Neutrophil (primary cell): ENCODE measurements around the gene ST7.

Source experiments
- H3K27ac ChIP-seq: fragments of 200-600 bp; sonication (generic); 2 replicates; pipeline ENCODE4 v1.5.1; 2016; ENCODE audit warnings: mild to moderate bottlenecking, moderate library complexity
- H3K27me3 ChIP-seq: fragments of 200-600 bp; sonication (generic); 2 replicates; pipeline ENCODE4 v1.6.0; 2016; ENCODE audit warnings: mild to moderate bottlenecking
- H3K36me3 ChIP-seq: fragments of 200-600 bp; sonication (generic); 2 replicates; pipeline ENCODE4 v1.5.1; 2017
- H3K4me1 ChIP-seq, 2 experiments: fragments of 200-600 bp in 1 of 2; sonication (generic) in 1 of 2; 1 replicate in 1 of 2; 2 replicates in 1 of 2; pipeline versions ENCODE4 v1.5.1 to v1.6.1; 2013 to 2016; ENCODE audit warnings: low read depth in 1 of 2, low read length in 1 of 2, mild to moderate bottlenecking in 1 of 2, moderate library complexity in 1 of 2; ENCODE audit not compliant: control insufficient read depth in 1 of 2, insufficient read depth in 1 of 2
- H3K4me3 ChIP-seq, 2 experiments: fragments of 200-600 bp in 1 of 2; sonication (generic) in 1 of 2; 1 replicate in 1 of 2; 2 replicates in 1 of 2; pipeline ENCODE4 v1.5.1; 2013 to 2016; ENCODE audit warnings: low read depth in 1 of 2, low read length in 1 of 2, mild to moderate bottlenecking in 1 of 2, moderate library complexity in 1 of 2
- H3K9me3 ChIP-seq: fragments of 200-600 bp; sonication (generic); 2 replicates; pipeline ENCODE4 v1.5.1; 2016
- CTCF ChIP-seq: fragments of 200-600 bp; sonication (generic); IDR thresholded peaks from 2 replicates; pipeline ENCODE4 v1.5.1; 2016; ENCODE audit warnings: antibody characterized with exemption

The ST7 gene

GRCh38 chr7:117179701-117180100 is 226.4 kb downstream of the ST7 start:
- Histone ChIP-seq H3K4me3 (no peak overlapping the region), H3K27ac (no peak overlapping the region), H3K4me1 (no peaks in the 10 kb centered on the region), H3K9me3 (no peaks in the 10 kb centered on the region), H3K27me3 (no peaks in the 10 kb centered on the region), H3K36me3 (no peaks in the 10 kb centered on the region)
- no peak for TF ChIP-seq CTCF

DNA sequence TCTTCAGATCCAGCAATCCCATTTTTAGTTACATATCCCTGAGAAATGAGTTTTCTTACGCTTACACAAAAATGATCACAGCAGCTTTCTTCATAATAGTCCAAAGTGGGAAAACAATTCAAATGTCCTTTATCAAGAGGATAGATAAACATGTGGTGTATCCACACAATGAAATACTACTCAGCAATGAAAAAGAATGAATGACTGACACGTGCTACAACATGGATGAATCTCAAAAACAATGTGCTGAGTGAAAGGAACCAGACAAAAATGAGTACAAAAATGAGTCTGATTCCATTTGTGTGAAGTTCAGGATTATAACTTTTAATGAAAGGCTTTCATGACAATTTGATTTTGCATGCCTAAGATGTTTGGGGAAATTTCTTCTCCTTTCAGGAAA is 230.4 kb downstream of the ST7 start:
- Histone ChIP-seq H3K4me3 (no peak overlapping the region), H3K4me1 (no peaks in the 10 kb centered on the region), H3K36me3 (no peaks in the 10 kb centered on the region), H3K27me3 (no peaks in the 10 kb centered on the region), H3K9me3 (no peaks in the 10 kb centered on the region), H3K27ac (no peak overlapping the region)
- no peak for TF ChIP-seq CTCF

DNA sequence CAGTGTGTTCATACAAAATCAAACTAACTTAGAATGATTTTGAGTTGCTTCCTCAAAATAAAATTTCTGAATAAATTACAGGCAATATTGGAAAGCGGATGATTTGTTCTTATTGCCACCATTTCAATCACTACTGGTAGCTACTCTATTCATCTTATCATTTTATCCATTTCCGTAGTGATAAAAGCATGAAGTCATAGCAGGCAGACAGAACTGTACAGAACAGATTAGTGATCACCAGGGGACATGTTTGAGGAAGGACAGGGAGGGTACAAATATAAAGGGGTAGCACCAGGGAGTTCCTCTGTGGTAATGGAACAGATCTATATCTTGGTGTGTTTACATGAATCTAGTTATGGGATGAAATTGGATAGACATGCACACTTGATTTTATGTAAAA is 231.1 kb downstream of the ST7 start:
- H3K36me3 ChIP-seq = no peaks in the 10 kb centered on the region
- TF ChIP-seq CTCF = no peak
- H3K27ac ChIP-seq = no peak overlapping the region
- no peaks in the 10 kb centered on the region for H3K9me3 ChIP-seq
- H3K27me3 ChIP-seq = no peaks in the 10 kb centered on the region
- no peaks in the 10 kb centered on the region for H3K4me1 ChIP-seq
- no peak overlapping the region for H3K4me3 ChIP-seq

DNA sequence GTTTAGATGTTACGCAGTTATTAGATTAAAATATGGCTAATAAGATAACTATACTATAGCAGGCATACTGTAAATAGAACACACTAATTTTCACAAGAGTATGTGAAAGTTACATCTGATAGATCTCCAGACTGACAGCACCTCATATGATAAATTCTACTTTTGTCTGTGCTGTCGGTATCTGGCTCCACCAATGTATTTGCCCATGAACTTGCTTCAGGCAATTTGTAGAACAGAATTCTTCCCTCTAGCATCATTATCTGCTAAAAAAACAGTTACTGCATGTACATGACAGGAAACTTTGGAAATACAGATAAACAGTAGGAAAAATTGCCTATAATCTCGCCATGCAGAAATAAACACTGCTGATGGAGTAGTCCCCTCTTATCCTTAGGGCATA is 231.8 kb downstream of the ST7 start:
- no peaks in the 10 kb centered on the region for H3K9me3 ChIP-seq

GRCh38 chr7:117186218-117187010 is 233.1 kb downstream of the ST7 start:
- Histone ChIP-seq H3K4me3 (no peak overlapping the region), H3K27ac (no peak overlapping the region), H3K36me3 (no peaks in the 10 kb centered on the region), H3K27me3 (no peaks in the 10 kb centered on the region), H3K9me3 (no peaks in the 10 kb centered on the region), H3K4me1 (no peaks in the 10 kb centered on the region)
- no peak for TF ChIP-seq CTCF

More for the DNA sequence above, 231.8 kb downstream of the ST7 start:
- TF ChIP-seq CTCF = no peak
- Histone ChIP-seq H3K27ac (no peak overlapping the region), H3K4me1 (no peaks in the 10 kb centered on the region), H3K4me3 (no peak overlapping the region), H3K36me3 (no peaks in the 10 kb centered on the region), H3K27me3 (no peaks in the 10 kb centered on the region)
